Smooth muscle cell (in vitro differentiated cells): Measurements from ENCODE around the gene C4orf54. TPM values are rescaled to one million over a fixed set of nuclear protein-coding genes. Genes with fewer than 3 reads are reported as not detected.

ENCODE experiments used
- DNase-seq: peaks from one replicate; lab custom pipeline; 2025; ENCODE audit not compliant: unreplicated experiment; lab: John Stamatoyannopoulos, UW
- H2AFZ ChIP-seq: fragments of 200-600 bp; sonication (generic); 2 replicates; pipeline ENCODE4 v1.6.0; 2016; ENCODE audit warnings: antibody characterized with exemption, low read depth, mild to moderate bottlenecking
- H3F3A ChIP-seq: fragments of 200-600 bp; sonication (generic); 2 replicates; pipeline ENCODE4 v1.6.0; 2017; ENCODE audit warnings: antibody characterized with exemption, low read depth
- H3K27ac ChIP-seq: fragments of 200-600 bp; sonication (generic); 2 replicates; pipeline ENCODE4 v1.5.1; 2016; ENCODE audit warnings: low read depth, mild to moderate bottlenecking
- H3K27me3 ChIP-seq: fragments of 200-600 bp; sonication (generic); 2 replicates; pipeline ENCODE4 v1.6.1; 2016; ENCODE audit warnings: low read depth, mild to moderate bottlenecking
- H3K36me3 ChIP-seq: fragments of 200-600 bp; sonication (generic); 2 replicates; pipeline ENCODE4 v1.5.1; 2016; ENCODE audit warnings: low read depth
- H3K4me1 ChIP-seq: fragments of 200-600 bp; sonication (generic); 2 replicates; pipeline ENCODE4 v1.5.1; 2016; ENCODE audit warnings: low read depth
- H3K4me2 ChIP-seq: fragments of 200-600 bp; sonication (generic); 2 replicates; pipeline ENCODE4 v1.6.0; 2016; ENCODE audit warnings: mild to moderate bottlenecking
- H3K4me3 ChIP-seq: fragments of 200-600 bp; sonication (generic); 2 replicates; pipeline ENCODE4 v1.5.1; 2016; ENCODE audit warnings: mild to moderate bottlenecking
- H3K79me2 ChIP-seq: fragments of 200-600 bp; sonication (generic); 2 replicates; pipeline ENCODE4 v1.6.0; 2016; ENCODE audit warnings: low read depth, mild to moderate bottlenecking
- H3K9ac ChIP-seq: fragments of 200-600 bp; sonication (generic); 2 replicates; pipeline ENCODE4 v1.6.0; 2016; ENCODE audit warnings: low read depth
- H3K9me3 ChIP-seq: fragments of 200-600 bp; sonication (generic); replicated peaks from 2 replicates; pipeline ENCODE4 v1.5.1; 2016; ENCODE audit warnings: low read depth
- H4K20me1 ChIP-seq: fragments of 200-600 bp; sonication (generic); 2 replicates; pipeline ENCODE4 v1.6.0; 2016; ENCODE audit warnings: low read depth
- WGBS: methylation state at CpG from one replicate; pipeline ENCODE4 v1.1.7; 2016; ENCODE audit warnings: low lambda C conversion rate; 5-methylcytosine and 5-hydroxymethylcytosine counted together
- polyA plus RNA-seq: library from polyadenylated mRNA; unstranded; fragments of >200 nt; fragmentation: Nextera tagmentation; extraction: Ambion mirVana; gene quantifications from 2 replicates; pipeline ENCODE4 v1.2.1, GENCODE V29; 2016
- total RNA-seq: library from RNA; depleted of rRNA; stranded (reverse); fragments of >200 nt; gene quantifications from 2 replicates; pipeline ENCODE4 v1.2.3, GENCODE V29; 2014
- TF ChIP-seq, protein P1 (sequence below): fragments of 200-600 bp; sonication (generic); IDR thresholded peaks from 2 replicates; pipeline ENCODE4 v1.5.1; 2017; ENCODE audit warnings: borderline replicate concordance, mild to moderate bottlenecking, antibody characterized with exemption; ENCODE audit not compliant: insufficient read depth, poor library complexity, severe bottlenecking

The C4orf54 gene
- total and polyA plus RNA-seq, 2 experiments from 2014 or later = not detected

- no peak overlapping the region for H3K4me2 ChIP-seq
- TF ChIP-seq, protein P1, sequence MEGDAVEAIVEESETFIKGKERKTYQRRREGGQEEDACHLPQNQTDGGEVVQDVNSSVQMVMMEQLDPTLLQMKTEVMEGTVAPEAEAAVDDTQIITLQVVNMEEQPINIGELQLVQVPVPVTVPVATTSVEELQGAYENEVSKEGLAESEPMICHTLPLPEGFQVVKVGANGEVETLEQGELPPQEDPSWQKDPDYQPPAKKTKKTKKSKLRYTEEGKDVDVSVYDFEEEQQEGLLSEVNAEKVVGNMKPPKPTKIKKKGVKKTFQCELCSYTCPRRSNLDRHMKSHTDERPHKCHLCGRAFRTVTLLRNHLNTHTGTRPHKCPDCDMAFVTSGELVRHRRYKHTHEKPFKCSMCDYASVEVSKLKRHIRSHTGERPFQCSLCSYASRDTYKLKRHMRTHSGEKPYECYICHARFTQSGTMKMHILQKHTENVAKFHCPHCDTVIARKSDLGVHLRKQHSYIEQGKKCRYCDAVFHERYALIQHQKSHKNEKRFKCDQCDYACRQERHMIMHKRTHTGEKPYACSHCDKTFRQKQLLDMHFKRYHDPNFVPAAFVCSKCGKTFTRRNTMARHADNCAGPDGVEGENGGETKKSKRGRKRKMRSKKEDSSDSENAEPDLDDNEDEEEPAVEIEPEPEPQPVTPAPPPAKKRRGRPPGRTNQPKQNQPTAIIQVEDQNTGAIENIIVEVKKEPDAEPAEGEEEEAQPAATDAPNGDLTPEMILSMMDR = no peak
These were observed 21.2 kb downstream of the C4orf54 start for GRCh38 chr4:99636422-99636821.

DNA sequence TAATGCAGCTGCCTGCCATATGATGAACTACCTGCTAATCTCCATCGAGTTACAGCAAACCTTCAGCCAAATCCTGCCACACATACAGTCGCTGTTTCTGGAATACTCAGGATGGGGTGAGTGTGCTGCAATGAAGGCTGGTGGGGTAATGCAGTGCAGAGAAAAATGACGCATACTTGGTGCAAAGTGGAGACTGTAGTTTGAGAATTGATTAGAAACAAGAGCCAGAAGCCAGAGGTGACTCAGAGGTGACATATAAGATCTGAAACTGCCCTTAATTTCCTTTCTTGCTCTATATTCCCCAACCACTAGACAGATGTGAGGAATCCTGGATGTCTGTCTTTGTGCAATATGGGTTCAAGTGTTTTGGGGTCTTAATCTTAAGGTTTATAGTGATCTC lies 22.0 kb downstream of the C4orf54 start:
- DNase-seq = no peak

More at GRCh38 chr4:99636422-99636821, 21.2 kb downstream of the C4orf54 start:
- Histone ChIP-seq H3K4me1 (no peaks in the 10 kb centered on the region), H3K36me3 (no peaks in the 10 kb centered on the region), H3K27me3 (no peaks in the 10 kb centered on the region), H4K20me1 (no peaks in the 10 kb centered on the region), H3F3A (no peaks in the 10 kb centered on the region), H3K4me3 (no peak overlapping the region), H2AFZ (no peak overlapping the region), H3K79me2 (no peaks in the 10 kb centered on the region), H3K27ac (no peak overlapping the region), H3K9ac (no peak overlapping the region), H3K9me3 (no peaks in the 10 kb centered on the region)
- 91% methylated on average over 2 of the region's 2 CpGs for WGBS
- no peak for DNase-seq

GRCh38 chr4:99634742-99635360 lies 22.8 kb downstream of the C4orf54 start:
- Histone ChIP-seq H3K4me3 (no peak overlapping the region), H3K27me3 (no peaks in the 10 kb centered on the region), H3K4me2 (no peak overlapping the region), H3K27ac (no peak overlapping the region), H4K20me1 (no peaks in the 10 kb centered on the region), H3F3A (no peaks in the 10 kb centered on the region), H3K9ac (no peak overlapping the region), H3K79me2 (no peaks in the 10 kb centered on the region), H3K9me3 (no peaks in the 10 kb centered on the region), H2AFZ (no peak overlapping the region), H3K36me3 (no peaks in the 10 kb centered on the region), H3K4me1 (no peaks in the 10 kb centered on the region)
- 79% methylated on average over 1 of the region's 1 CpG for WGBS
- DNase-seq = no peak
- TF ChIP-seq, protein P1 = no peak

More for the DNA sequence above, 22.0 kb downstream of the C4orf54 start:
- TF ChIP-seq, protein P1 = no peak
- H3K9me3 ChIP-seq = no peaks in the 10 kb centered on the region
- no peak overlapping the region for H3K9ac ChIP-seq
- H3K27me3 ChIP-seq = no peaks in the 10 kb centered on the region
- no peaks in the 10 kb centered on the region for H3F3A ChIP-seq
- no peak overlapping the region for H3K4me2 ChIP-seq
- no peak overlapping the region for H2AFZ ChIP-seq
- H4K20me1 ChIP-seq = no peaks in the 10 kb centered on the region
- no peaks in the 10 kb centered on the region for H3K79me2 ChIP-seq
- 87% methylated on average over 3 of the region's 3 CpGs for WGBS
- no peaks in the 10 kb centered on the region for H3K36me3 ChIP-seq
- H3K4me3 ChIP-seq = no peak overlapping the region
- H3K4me1 ChIP-seq = no peaks in the 10 kb centered on the region
- H3K27ac ChIP-seq = no peak overlapping the region

- Histone ChIP-seq H3K36me3 (no peaks in the 10 kb centered on the region), H3K27me3 (no peaks in the 10 kb centered on the region), H2AFZ (no peak overlapping the region), H3K4me3 (no peak overlapping the region), H3K9me3 (no peaks in the 10 kb centered on the region), H3K4me2 (no peak overlapping the region), H3K4me1 (no peaks in the 10 kb centered on the region), H4K20me1 (no peaks in the 10 kb centered on the region), H3K27ac (no peak overlapping the region), H3K9ac (no peak overlapping the region), H3F3A (no peaks in the 10 kb centered on the region), H3K79me2 (no peaks in the 10 kb centered on the region)
- no peak for DNase-seq
- TF ChIP-seq, protein P1 = no peak
- 84% methylated on average over 14 of the region's 14 CpGs for WGBS
These were observed 23.9 kb downstream of the C4orf54 start for GRCh38 chr4:99633772-99634171.
